Measurements from ENCODE around the gene CDC25C.

Gene CDC25C

DNA sequence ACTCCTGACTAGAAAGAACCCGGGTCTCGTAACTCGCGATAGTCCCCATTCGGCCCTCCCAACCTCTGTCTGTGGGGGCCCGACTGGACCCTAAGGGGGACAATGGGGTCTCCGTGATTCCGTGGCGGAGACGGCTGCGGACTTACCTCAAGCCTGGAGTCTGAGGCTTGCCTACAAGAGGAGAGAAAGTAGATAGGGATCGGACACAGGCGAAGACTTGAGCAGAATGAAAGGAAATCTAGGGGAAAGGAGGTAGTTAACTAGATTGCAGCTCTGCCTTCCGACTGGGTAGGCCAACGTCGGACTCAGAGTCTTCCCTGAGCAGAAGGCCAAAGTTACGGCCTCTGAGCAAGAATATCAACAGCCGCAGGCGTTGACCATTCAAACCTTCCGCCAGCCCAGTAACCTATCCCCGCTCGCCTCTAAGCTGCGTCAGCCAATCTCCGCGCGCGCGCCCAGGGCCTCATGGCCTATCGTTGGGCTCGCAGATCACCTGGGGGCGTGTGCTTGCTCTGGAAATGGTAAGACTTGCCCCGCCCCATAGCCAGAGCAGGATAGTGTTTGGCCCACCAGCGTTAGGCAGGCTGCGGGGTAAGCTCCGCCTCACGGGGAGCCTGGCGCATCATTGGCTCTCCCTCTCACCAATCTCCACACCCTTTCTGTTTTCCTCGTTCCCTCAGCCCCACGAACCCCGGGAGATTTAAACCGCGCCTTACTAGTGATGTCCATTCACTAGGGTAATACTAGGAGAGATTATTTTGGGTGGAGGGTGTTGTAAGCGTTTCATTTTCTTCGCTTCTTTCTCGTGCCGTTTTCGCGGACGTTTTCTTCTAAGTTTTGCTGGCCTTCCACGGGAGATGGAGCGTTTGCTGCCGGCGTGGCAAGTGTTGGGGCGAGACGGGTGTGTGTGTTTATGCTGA, at the start of gene CDC25C:
Gene CDC25C, minus strand, starts transcription at position 356 of the 920 bp plus-strand sequence. CDS start 624 bp downstream, outside the sequence.
- peak; percentile 89 for DNase-seq (ENCODE audit: low read depth)

- no peak for DNase-seq (ENCODE audit: low read depth)
These were observed 41.0 kb upstream of the CDC25C start for GRCh38 chr5:138372653-138373052.

DNA sequence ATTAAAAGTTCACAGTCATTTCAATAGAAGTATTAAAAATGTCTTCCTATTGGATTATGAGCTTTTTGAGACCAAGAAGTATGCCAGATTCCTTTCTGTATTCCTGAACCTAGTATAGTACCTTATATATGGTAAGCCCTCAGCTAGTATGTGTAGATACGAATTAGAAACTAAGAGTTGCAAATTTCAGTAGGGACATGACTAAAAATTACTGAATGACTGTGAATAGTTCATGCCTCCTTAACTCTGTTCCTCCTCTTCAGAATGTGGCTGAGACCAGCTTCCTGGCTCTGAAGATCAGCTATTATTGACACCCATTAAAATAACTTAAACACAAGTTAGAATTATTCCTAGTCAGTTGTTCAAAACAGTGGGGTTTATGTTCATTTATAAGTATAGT, 40.6 kb upstream of the CDC25C start:
- no peak for DNase-seq (ENCODE audit: low read depth)

DNA sequence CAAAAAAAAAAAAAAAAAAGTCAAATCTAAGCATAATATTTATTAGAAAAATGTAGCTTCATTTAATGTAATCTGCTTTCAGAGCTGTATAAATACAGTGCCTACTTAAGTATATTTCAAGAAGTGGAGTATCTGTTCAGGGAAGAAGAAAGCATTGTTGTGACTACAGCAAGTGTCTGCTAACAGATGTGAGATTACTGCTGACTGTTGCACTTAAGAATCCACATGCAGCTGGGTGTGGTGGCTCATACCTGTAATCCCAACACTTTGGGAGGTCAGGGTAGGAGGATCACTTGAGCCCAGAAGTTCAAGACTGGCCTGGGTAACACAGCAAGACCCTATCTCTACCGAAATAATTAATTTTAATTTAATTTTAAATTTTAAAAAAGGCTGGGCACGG, 39.9 kb upstream of the CDC25C start:
- DNase-seq (ENCODE audit: low read depth) = no peak

- DNase-seq (ENCODE audit: low read depth) = no peak
These were observed 38.9 kb upstream of the CDC25C start for GRCh38 chr5:138370537-138370936.

DNA sequence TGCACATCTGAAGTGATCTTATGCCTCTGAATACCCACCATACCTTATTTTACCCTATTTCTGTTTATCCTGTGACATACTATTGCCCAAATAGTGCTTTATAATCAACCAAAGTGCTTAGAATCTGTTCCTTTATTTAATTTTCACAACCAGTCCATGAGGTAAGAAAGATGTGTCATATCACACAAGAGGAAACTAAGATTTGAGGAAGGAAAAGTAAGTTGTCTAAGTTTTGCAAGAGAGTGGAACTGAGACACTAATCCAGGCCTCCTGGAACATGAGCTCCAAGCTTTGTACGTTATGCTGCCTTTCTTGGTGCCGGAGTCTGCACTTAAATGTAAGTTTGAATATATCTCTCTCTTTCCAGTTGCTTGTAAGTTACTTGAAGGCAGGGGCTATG, 38.1 kb upstream of the CDC25C start:
- DNase-seq (ENCODE audit: low read depth) = no peak

DNA sequence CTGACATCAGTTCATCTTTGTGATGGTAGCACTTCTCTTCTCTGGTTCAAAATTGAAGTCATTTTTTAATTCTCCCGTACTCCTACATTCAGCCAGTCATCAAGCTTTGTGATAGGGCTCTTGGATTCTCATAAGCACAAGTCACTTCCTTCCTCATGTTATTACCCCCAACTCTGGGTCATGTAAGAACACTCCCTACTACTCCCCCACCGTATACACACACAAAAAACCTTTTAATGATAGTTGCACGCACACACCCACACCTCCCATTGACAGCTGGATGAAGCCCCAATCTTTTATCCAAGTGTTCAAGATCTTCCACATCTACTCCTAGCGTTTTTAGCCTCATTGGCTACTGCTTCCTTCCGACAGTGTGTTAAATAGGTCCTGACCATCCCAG, 37.7 kb upstream of the CDC25C start:
- no peak for DNase-seq (ENCODE audit: low read depth)

DNA sequence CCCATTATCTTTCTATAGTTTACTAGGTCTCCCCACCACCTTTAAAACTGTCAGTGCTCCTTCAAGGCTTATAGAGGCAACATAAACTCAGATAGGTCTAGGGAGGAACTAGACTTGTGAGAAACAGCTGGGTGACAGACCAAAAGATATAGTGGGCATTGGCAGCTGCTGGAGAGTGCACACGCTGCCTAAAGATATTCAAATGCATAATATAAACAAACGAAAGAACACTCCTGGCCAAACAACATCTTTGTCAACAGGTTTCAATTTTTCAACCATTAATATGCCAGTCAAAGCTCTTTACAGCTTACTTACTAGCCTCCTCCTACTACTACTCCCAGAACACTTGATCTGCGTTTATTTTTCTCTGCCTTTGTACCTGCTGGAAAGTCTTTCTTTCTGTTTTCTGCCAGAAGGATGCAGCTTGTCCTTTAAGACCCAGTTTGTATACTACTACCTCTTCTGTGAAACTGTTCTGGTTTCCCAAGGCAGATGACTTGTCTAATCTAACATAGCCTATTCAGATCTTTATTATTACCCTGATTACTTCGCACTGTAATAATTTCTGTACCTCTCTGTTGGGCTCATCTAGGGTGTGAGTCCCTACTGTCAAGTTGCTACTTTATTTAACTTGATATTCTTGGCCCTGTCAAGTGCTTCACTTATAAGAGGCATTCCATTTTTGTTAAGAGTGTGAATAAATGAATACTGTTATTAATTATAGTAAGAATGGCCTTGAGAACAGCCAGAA, 35.2 kb upstream of the CDC25C start:
- no peak for DNase-seq (ENCODE audit: low read depth)

GRCh38 chr5:138364576-138364975, 33.0 kb upstream of the CDC25C start:
- DNase-seq (ENCODE audit: low read depth) = no peak

DNA sequence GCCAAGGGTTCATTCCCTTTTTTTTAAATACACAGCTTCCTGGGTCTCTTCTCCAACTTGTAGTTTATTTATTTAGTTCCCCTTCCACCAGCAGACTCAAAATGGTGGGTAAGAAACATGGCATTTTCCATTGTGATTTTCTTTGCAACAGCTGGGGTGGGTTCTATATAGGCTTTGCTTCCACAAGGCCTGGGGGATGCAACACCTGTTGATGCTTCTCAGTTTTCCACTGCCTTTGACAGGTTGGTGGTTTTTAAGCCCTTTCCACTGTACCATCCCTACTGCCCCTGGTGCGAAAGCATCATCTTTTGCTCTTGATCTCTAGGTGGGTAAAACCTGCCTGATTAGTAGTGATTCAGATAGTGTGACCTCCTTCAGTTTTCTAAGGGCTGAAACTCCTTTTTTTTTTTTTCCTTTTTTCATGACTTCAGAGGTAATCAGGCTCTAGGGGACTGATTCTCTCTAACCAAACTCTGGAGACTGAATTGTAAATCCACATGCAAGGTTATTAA, 29.4 kb upstream of the CDC25C start:
- DNase-seq (ENCODE audit: low read depth) = no peak

DNA sequence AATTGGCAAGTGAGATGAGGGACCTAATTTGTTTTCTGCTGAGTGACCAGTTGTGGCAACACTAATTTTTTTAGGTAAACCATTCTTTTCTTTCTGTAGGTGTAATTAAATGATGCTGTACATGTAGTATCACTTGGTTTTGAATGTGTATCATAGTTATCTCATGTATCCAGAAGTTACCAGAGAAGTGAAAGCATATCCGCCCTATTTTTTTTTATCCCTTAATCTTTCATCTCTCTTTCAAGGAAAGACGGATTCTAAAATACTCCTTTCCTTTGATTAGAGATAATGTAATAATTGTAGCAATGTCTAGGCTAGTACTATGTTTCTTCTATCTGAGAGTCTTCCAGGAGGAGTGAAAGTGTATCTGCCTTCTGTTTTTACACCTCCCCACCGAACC, 28.0 kb upstream of the CDC25C start:
- no peak for DNase-seq (ENCODE audit: low read depth)

- no peak for DNase-seq (ENCODE audit: low read depth)
These were observed 23.3 kb upstream of the CDC25C start for GRCh38 chr5:138354926-138355378.

- no peak for DNase-seq (ENCODE audit: low read depth)
These were observed 22.8 kb upstream of the CDC25C start for GRCh38 chr5:138354387-138354786.

DNA sequence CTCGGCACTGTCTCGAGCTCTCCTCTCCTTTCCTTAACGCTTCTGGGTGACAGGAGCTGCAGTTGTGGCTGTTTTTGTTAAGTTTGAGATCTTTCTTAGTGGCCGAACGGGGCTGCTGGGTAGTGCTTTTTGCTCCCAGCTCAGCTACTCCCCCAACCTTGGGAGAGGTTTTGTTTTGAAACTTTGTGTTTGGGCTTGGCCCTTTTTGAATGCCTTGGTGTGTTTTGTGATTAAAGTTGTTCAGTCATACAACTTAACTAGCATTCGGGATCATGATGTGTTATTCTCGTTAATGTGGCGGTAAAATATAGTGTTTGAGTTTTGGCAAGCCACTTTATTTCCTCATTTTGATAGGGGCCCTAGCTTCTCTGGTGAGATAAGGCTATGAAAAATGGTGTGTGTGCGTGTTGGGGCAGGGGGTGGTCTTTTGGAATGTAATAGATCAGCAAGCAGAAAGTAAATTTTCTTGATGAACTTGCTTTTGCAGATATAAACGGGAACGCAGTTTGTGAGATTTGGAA, 22.0 kb upstream of the CDC25C start:
- no peak for DNase-seq (ENCODE audit: low read depth)

DNA sequence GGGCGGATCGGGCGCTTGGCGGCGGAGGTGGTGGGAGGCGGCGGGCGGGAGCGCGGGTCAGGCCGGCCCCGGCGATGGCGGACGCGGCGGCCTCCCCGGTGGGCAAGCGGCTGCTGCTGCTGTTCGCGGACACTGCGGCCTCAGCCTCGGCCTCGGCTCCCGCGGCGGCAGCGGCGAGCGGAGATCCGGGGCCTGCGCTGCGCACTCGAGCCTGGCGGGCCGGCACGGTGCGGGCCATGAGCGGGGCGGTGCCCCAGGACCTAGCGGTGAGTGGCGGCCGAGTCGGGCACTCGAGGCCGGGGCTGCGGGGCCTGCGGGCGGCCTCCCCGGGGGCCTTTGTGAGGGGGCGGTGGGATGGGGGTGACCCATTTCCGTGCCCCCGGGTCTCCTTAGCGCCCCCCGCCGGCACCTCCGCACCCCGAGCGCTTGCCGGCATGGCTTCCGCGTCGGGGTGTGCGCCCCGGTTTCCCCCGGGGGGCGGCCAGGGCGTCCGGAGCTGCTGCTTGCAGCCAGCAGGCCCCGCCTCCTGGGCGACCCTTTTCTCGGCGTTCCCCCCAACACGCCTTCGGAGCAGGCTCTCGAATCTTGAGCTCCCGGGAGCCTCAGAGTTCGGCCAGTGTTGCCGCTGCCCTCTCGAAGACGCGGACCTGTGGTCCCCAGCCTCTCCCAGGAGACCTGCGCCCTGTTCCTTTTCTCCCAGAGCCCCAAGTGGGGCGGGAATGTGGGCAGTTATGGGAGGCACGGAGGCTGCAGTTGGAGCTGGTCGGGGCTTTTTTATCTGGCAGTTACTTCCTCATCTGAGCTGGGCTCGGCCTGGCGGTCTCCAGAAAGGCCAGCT, 21.3 kb upstream of the CDC25C start:
- DNase-seq (ENCODE audit: low read depth) = peak; percentile 42

DNA sequence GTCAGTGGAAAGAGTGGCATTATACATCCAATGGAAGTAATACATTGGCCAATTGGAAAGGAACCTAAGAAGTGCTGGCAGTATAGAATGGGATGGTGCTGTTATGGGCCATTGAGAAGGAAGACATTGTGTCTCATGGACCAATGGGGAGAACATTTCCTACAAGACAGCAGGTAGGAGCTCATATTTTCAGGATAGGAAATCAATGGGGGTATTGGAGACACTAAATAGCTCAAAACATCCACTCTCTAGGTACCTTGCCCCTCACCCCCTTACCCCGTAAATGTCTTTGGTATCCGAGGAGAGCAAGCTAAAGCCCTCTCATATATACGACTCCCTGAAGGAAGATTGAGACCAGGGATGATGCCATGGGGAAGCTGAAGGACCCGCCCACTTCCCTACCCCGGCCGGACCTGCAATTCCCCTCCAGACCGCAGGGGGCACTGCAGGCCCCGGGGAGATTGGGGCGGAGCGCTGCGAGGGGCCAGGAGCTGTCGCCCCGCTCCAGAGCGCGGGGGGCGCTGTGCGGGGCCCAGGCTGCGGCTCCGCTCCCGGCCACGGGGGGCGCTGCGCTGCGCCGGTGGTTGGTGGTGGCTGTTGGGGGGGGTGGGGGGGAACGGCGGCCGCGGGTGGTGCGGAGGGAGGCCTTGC, 20.6 kb upstream of the CDC25C start, which contains the start of gene KDM3B:
Gene KDM3B, plus strand, starts transcription at position 615 of the 651 bp plus-strand sequence. CDS start 111 bp downstream, outside the sequence.
- DNase-seq (ENCODE audit: low read depth) = peak; percentile 84

- DNase-seq (ENCODE audit: low read depth) = no peak
These were observed 19.9 kb upstream of the CDC25C start for GRCh38 chr5:138351517-138351916.

- DNase-seq (ENCODE audit: low read depth) = no peak
These were observed 19.5 kb upstream of the CDC25C start for GRCh38 chr5:138351056-138351455.

DNA sequence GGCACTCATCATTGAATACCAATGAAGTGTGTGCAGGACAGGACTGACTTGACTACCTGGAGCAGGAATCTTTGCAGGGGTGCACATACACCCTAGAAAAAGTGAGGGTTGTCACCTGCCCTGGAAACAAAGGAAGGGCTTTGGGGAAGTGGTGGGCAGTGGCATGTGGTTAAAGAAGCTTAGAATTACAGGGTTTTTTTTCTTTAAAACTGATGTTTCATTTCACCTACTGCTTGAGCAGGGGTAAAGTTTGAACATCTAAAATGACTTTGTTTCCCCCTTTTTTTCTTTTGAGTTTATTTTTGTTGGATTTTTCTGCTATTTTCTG, 18.9 kb upstream of the CDC25C start:
- no peak for DNase-seq (ENCODE audit: low read depth)

GRCh38 chr5:138349852-138350562, 18.4 kb upstream of the CDC25C start:
- no peak for DNase-seq (ENCODE audit: low read depth)

DNA sequence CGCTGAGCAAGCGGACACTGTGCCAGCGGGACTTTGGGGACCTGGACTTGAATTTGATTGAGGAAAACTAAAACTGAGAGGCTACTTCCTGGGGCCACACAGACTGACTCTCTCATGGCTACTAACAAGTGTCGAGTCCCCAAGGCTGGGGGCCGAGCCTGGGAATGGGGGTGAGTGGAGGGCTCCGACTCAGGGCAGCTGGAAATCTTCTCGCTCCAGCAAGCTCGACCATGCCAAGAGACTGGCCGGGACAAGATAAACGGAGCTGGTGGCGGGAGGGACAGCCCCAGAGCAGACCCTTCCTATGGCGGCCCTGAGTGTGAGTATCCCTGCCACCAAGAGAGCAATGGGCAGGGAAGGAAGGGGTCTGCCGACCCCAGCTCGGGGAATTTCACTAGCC, 15.3 kb upstream of the CDC25C start:
- no peak for DNase-seq (ENCODE audit: low read depth)

All from stimulated activated CD8-positive, alpha-beta memory T cell treated with anti-CD3 and anti-CD28 coated beads, Interleukin-15, amount 100 ng/mL, for 1 hour (primary cell).